RWPE1 (cell line): ENCODE results near the gene PTPRN2.

ENCODE experiments used
- CTCF ChIA-PET: fragments of 350-600 bp; sonication (Branson Sonifier 250); formaldehyde crosslinking; extraction: SDS; loops from one replicate; lab custom pipeline; 2021; lab: Yijun Ruan, JAX
- POLR2A ChIA-PET: fragments of 400-600 bp; formaldehyde crosslinking; extraction: SDS; loops from one replicate; lab custom pipeline; 2020; ENCODE audit warnings: antibody characterized with exemption; ENCODE audit not compliant: low non-redundant PET; lab: Yijun Ruan, JAX
- DNase-seq: peaks from one replicate; pipeline ENCODE4 v3.0.0; 2012; ENCODE audit warnings: low spot score
- H3K27ac ChIP-seq: fragments of 450-650 bp; 2 replicates; pipeline ENCODE4 v1.5.1; 2017
- CTCF ChIP-seq: fragments of 450-650 bp; conservative IDR thresholded peaks from 2 replicates; pipeline ENCODE4 v1.5.1; 2017; ENCODE audit warnings: low read depth, mild to moderate bottlenecking

PTPRN2 gene

GRCh38 chr7:157694376-157694665, 893.3 kb downstream of the PTPRN2 start:
- H3K27ac ChIP-seq, result no peak overlapping the region

DNA sequence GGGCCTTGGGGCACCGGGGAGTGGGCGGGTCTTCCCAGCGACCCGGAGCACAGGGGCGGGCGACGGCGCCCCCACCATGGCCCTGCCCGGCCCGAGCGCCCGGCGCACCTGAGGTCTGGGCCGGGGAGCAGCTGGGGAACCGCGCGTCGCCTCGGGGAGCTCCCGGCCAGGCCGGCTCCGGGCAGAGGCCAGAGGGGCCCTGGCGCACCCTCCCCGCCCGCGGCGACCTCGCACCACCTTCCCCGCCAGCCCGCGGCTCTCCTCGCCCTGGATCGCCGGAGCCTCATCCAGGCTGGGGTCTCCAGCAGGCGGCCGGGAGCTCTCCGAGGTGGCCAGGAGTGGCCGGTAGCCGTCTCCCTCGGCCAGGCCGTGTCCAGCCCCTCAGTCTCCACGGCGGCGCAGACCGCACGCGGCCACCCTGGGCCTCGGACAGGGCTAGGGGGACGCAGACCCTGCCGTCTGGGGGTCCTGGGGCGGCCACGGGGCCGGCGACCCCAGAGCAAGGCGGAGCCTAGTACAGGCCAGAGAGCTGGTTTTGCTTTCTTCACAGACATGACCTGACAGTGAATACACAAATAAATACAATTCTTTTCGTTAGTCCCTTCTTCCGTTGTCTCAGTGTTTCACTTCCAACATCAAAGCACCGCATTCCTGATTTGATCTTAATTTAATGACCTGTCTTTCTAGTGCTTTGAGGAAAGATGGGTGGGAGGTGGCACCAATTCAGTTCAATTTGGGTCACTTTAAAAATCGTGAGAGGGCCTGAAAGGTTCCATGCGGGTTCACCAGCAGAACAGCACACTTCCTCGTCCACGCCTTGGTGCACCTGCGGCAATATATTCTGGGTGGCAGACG, 893.9 kb downstream of the PTPRN2 start:
- no peak overlapping the region for H3K27ac ChIP-seq
- CTCF ChIA-PET, result no interaction called here
- TF ChIP-seq CTCF, result no peak
- DNase-seq, result no peak
- POLR2A ChIA-PET, result no interaction called here

More at GRCh38 chr7:157694376-157694665, 893.3 kb downstream of the PTPRN2 start:
- TF ChIP-seq CTCF, result no peak
- POLR2A ChIA-PET, result no interaction called here
- CTCF ChIA-PET, result no interaction called here
- DNase-seq, result no peak

GRCh38 chr7:157693071-157693520, 894.5 kb downstream of the PTPRN2 start:
- H3K27ac ChIP-seq, result no peak overlapping the region
- POLR2A ChIA-PET, result no interaction called here
- no peak for TF ChIP-seq CTCF
- CTCF ChIA-PET, result no interaction called here
- no peak for DNase-seq

- no peak for DNase-seq
- POLR2A ChIA-PET, result no interaction called here
- no peak overlapping the region for H3K27ac ChIP-seq
- CTCF ChIA-PET, result no interaction called here
- TF ChIP-seq CTCF, result no peak
Observed at GRCh38 chr7:157692460-157693011, 895.1 kb downstream of the PTPRN2 start.

DNA sequence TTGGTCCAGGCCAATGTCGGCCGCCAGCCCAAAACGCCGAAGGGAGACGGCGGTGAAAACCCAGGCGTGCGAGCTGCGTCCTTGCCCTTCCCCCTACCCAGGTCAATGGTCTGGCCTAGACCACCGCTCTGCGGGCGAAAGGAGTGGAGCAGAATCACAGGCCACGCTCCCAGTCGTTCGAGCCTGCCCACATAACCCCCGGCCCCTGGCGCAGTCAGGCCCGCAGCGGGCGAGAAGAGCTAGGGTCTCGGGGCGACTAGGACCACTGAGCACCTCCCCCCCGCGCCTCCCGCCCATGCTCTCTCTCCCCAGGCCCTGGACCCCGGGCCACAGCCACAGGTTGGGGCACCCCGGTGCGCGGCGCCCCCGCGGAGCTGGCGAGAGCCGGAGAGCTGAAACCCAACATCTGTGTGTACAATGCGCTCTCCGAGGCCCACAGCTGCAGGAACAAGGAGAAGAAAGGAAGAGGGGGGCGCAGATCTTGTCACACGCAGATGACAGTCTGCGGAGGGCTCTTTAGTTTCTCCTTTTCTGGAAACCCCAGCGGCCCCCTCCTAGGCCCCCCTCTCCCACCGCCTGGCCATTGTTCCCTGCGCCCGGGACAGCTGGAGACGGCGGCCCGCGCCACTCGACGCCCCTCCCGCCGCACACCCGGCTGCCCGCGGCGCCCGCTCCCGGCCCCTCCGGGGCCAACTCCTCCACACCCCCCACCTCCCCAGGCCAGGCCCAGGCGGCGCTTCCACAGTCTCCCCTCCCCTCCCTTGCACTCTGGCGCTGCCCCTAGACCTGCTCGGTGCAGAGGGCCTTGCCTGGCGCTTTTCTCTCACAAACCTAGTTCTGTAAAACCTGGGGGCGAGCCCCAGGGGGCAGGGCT, 895.8 kb downstream of the PTPRN2 start:
- ChIA-PET POLR2A (no interaction called here), CTCF (no interaction called here)
- no peak for DNase-seq
- TF ChIP-seq CTCF, result no peak
- no peak overlapping the region for H3K27ac ChIP-seq

DNA sequence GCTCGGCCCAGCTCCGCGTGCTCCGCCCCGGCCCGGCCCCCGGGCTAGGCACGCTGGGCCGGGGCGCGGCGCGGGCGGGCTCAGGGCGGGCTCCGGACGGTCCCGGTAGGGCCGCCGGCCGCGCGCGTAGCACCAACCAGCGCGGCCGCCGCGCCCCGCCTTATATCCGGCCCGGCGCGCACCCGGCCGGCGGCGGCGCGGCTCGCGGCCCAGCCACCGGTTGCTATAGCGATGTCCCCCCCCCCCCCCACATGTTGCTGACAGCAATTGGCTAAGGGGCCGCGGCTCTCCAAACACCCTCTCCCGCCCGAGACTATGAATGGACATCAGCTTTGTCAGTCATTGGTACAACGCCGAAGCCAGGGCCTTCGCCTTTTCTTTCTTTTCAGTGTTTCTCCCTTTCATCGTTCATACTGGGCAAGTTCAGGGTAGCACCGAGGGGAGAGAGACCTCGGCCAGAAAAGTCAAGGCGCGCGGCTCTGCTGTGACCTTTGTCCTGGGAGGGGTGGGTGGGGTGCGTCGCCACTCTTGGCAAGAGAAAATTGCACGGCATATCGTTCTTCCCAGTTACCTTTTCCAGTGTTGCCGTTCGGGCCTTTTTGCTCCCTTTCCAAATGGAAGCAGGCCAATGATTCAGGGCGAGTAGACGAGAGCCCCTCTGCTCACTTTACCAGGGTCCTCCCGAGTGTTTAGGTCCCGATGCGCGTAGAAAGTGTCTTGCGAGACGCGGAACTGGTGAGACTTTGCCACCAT, 896.6 kb downstream of the PTPRN2 start:
- ChIA-PET CTCF (no interaction called here), POLR2A (no interaction called here)
- no peak for TF ChIP-seq CTCF
- DNase-seq, result no peak
- H3K27ac ChIP-seq, result no peak overlapping the region
